Chondrocyte (in vitro differentiated cells): ENCODE measurements around the gene CDC14B. TPM values are rescaled to one million over a fixed set of nuclear protein-coding genes. Genes with fewer than 3 reads are reported as not detected.

Source experiments
- DNase-seq: peaks from one replicate; pipeline ENCODE4 v3.0.0; 2021; ENCODE audit warnings: mixed read lengths, low spot score
- H3K27ac Mint-ChIP-seq: one replicate; pipeline ENCODE4 v1.8.0; 2021; ENCODE audit warnings: mild to moderate bottlenecking, moderate library complexity, mixed read lengths; ENCODE audit not compliant: unreplicated experiment
- H3K27me3 Mint-ChIP-seq: 2 replicates; pipeline ENCODE4 v1.8.0; 2021; ENCODE audit warnings: low read depth, mixed read lengths
- H3K36me3 Mint-ChIP-seq: 2 replicates; pipeline ENCODE4 v1.8.0; 2021; ENCODE audit warnings: low read depth, mixed read lengths
- H3K4me1 Mint-ChIP-seq: 2 replicates; pipeline ENCODE4 v1.8.0; 2021; ENCODE audit warnings: low read depth, mild to moderate bottlenecking, mixed read lengths
- H3K4me3 Mint-ChIP-seq: one replicate; pipeline ENCODE4 v1.8.0; 2021; ENCODE audit warnings: mild to moderate bottlenecking, moderate library complexity, mixed read lengths; ENCODE audit not compliant: unreplicated experiment
- H3K9me3 Mint-ChIP-seq: 2 replicates; pipeline ENCODE4 v1.8.0; 2021; ENCODE audit warnings: low read depth, mixed read lengths
- CTCF ChIP-seq: fragments of 200-600 bp; sonication (generic); IDR thresholded peaks from 2 replicates; pipeline ENCODE4 v1.5.0; 2021; ENCODE audit warnings: antibody characterized with exemption, mild to moderate bottlenecking, moderate library complexity
- total RNA-seq: library from RNA; stranded (reverse); gene quantifications from 3 replicates; pipeline ENCODE4 v1.2.1, GENCODE V29; 2021

Gene CDC14B
- total RNA-seq, 1 donor from 2014 or later = 15.5 TPM

DNA sequence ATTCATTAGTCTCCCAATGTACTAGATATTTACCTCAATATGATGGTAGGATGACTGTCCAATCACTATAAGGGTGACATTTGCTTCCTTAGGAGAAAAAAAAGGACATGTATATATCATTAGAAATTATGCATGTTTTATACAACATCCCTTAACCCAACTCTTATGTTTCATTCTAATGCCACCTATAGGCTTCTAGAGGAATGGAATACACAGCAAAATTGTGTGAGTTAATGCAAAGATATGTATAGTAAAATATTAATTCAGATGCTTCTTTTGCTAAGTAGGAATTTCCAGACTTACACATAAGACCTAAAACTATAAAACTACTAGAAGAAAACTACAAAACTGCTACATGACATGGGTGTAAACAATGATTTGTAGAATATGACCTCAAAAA lies 32.0 kb upstream of the CDC14B start:
- peak overlapping the region; percentile 43 for H3K27ac Mint-ChIP-seq
- no peaks in the 10 kb centered on the region for H3K27me3 Mint-ChIP-seq
- no peak overlapping the region for H3K4me3 Mint-ChIP-seq

GRCh38 chr9:96649620-96650324 lies 30.1 kb upstream of the CDC14B start:
- Mint-ChIP-seq H3K36me3 (peaks cover 25% of the 10 kb centered on the region), H3K9me3 (no peaks in the 10 kb centered on the region), H3K4me1 (peaks cover 33% of the 10 kb centered on the region), H3K27me3 (no peaks in the 10 kb centered on the region), H3K27ac (peak overlapping the region; percentile 8), H3K4me3 (no peak overlapping the region)
- DNase-seq = no peak
- TF ChIP-seq CTCF = no peak

More for the DNA sequence above, 32.0 kb upstream of the CDC14B start:
- H3K9me3 Mint-ChIP-seq = no peaks in the 10 kb centered on the region
- TF ChIP-seq CTCF = peak; percentile 86
- H3K36me3 Mint-ChIP-seq = peaks cover 17% of the 10 kb centered on the region
- peaks cover 39% of the 10 kb centered on the region for H3K4me1 Mint-ChIP-seq
- no peak for DNase-seq

GRCh38 chr9:96646081-96646991 lies 26.7 kb upstream of the CDC14B start:
- Mint-ChIP-seq H3K9me3 (no peaks in the 10 kb centered on the region), H3K4me1 (peaks cover 10% of the 10 kb centered on the region), H3K4me3 (no peak overlapping the region), H3K27me3 (no peaks in the 10 kb centered on the region), H3K36me3 (peaks cover 33% of the 10 kb centered on the region), H3K27ac (peak overlapping the region; percentile 69)
- TF ChIP-seq CTCF = no peak
- DNase-seq = no peak

DNA sequence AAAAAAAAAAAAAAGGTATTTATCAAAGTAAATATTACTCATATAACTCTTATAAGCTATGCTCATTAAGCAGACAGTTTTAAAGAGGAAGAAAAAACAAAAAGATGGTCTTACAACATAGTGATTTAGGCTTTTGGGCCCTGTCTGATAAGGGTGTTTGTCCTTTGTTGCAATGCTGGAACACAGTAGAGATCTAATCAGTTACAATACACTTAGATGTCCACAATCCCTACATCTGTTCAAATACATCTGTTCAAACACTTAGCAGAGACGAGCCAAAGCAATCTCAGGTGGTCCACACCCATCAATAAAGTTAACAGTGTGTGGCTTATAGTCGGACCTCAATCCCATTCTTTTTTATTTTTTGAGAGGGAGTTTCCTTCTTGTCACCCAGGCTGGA lies 24.5 kb upstream of the CDC14B start:
- no peaks in the 10 kb centered on the region for H3K27me3 Mint-ChIP-seq
- DNase-seq = no peak
- H3K4me1 Mint-ChIP-seq = peaks cover 11% of the 10 kb centered on the region
- H3K4me3 Mint-ChIP-seq = no peak overlapping the region
- H3K36me3 Mint-ChIP-seq = peaks cover 25% of the 10 kb centered on the region
- H3K9me3 Mint-ChIP-seq = no peaks in the 10 kb centered on the region
- H3K27ac Mint-ChIP-seq = no peak overlapping the region
- TF ChIP-seq CTCF = no peak

- no peaks in the 10 kb centered on the region for H3K9me3 Mint-ChIP-seq
- DNase-seq = no peak
- peaks cover 15% of the 10 kb centered on the region for H3K4me1 Mint-ChIP-seq
- TF ChIP-seq CTCF = no peak
- no peak overlapping the region for H3K27ac Mint-ChIP-seq
- no peaks in the 10 kb centered on the region for H3K27me3 Mint-ChIP-seq
- H3K4me3 Mint-ChIP-seq = no peak overlapping the region
- H3K36me3 Mint-ChIP-seq = peaks cover 19% of the 10 kb centered on the region
Observed at GRCh38 chr9:96641514-96641913, 21.9 kb upstream of the CDC14B start.
